ENCODE measurements around the gene WIPF3. TPM values are rescaled to one million over a fixed set of nuclear protein-coding genes. Genes with fewer than 3 reads are reported as not detected.
"Not testable (repeated sequence)": the region's sequence is repeated elsewhere in the genome, so short reads cannot be mapped to it uniquely, and the experiment has no call there.

Gene WIPF3
- total and polyA plus RNA-seq, 5 donors from 2014 or later: not detected

GRCh38 chr7:29885626-29886025 lies 79.3 kb downstream of the WIPF3 start:
- Mint-ChIP-seq H3K27me3 (peaks cover 24% of the 10 kb centered on the region), H3K4me1 (peaks cover 0 to 14% (median 2%) of the 10 kb centered on the region in 4 donors), H3K4me3 (no peak overlapping the region), H3K27ac (no peak overlapping the region), H3K9me3 (peaks cover 0 to 2% (median 0%) of the 10 kb centered on the region in 7 donors), H3K36me3 (no peaks in the 10 kb centered on the region)
- DNase-seq: no peak
- H3K9me3 ChIP-seq (ENCODE audit: control insufficient read depth in 2 of 2, low read length in 2 of 2): no peaks in the 10 kb centered on the region
- H3K27ac ChIP-seq (ENCODE audit: insufficient read depth, low read length, poor library complexity, severe bottlenecking): no peak overlapping the region
- no peaks in the 10 kb centered on the region for H3K27me3 ChIP-seq (ENCODE audit: control insufficient read depth, insufficient read depth, low read length)
- no peaks in the 10 kb centered on the region for H3K4me1 ChIP-seq (ENCODE audit: control insufficient read depth, insufficient read depth, low read length, poor library complexity, severe bottlenecking)
- ATAC-seq (ENCODE audit: low read depth in 2 of 2): no peak
- H3K36me3 ChIP-seq (ENCODE audit: control insufficient read depth, insufficient read depth, low read length): no peaks in the 10 kb centered on the region
- H3K4me3 ChIP-seq (ENCODE audit: low read depth, low read length): no peak overlapping the region

GRCh38 chr7:29886827-29887226 lies 80.5 kb downstream of the WIPF3 start:
- no peaks in the 10 kb centered on the region for H3K36me3 ChIP-seq (ENCODE audit: control insufficient read depth, insufficient read depth, low read length)
- DNase-seq (no peak), ATAC-seq (ENCODE audit: low read depth in 2 of 2) (no peak)
- Mint-ChIP-seq H3K9me3 (peaks cover 0 to 2% (median 0%) of the 10 kb centered on the region in 7 donors), H3K4me1 (peaks cover 0 to 14% (median 2%) of the 10 kb centered on the region in 4 donors), H3K36me3 (no peaks in the 10 kb centered on the region), H3K4me3 (no peak overlapping the region), H3K27me3 (peaks cover 21% of the 10 kb centered on the region), H3K27ac (peak overlapping the region in 1 of 3 donors; percentile 34)
- no peaks in the 10 kb centered on the region for H3K27me3 ChIP-seq (ENCODE audit: control insufficient read depth, insufficient read depth, low read length)
- no peak overlapping the region for H3K4me3 ChIP-seq (ENCODE audit: low read depth, low read length)
- H3K27ac ChIP-seq (ENCODE audit: insufficient read depth, low read length, poor library complexity, severe bottlenecking): no peak overlapping the region
- no peaks in the 10 kb centered on the region for H3K9me3 ChIP-seq (ENCODE audit: control insufficient read depth in 2 of 2, low read length in 2 of 2)
- no peaks in the 10 kb centered on the region for H3K4me1 ChIP-seq (ENCODE audit: control insufficient read depth, insufficient read depth, low read length, poor library complexity, severe bottlenecking)

GRCh38 chr7:29888006-29888405 lies 81.7 kb downstream of the WIPF3 start:
- no peak overlapping the region for H3K27ac Mint-ChIP-seq
- H3K27me3 Mint-ChIP-seq: peaks cover 18% of the 10 kb centered on the region
- H3K9me3 Mint-ChIP-seq: peaks cover 0 to 2% (median 0%) of the 10 kb centered on the region in 7 donors
- ATAC-seq (ENCODE audit: low read depth in 2 of 2) (no peak), DNase-seq (no peak)
- Histone ChIP-seq H3K4me3 (ENCODE audit: low read depth, low read length) (no peak overlapping the region), H3K9me3 (ENCODE audit: control insufficient read depth in 2 of 2, low read length in 2 of 2) (no peaks in the 10 kb centered on the region), H3K27me3 (ENCODE audit: control insufficient read depth, insufficient read depth, low read length) (no peaks in the 10 kb centered on the region), H3K36me3 (ENCODE audit: control insufficient read depth, insufficient read depth, low read length) (no peaks in the 10 kb centered on the region), H3K27ac (ENCODE audit: insufficient read depth, low read length, poor library complexity, severe bottlenecking) (no peak overlapping the region), H3K4me1 (ENCODE audit: control insufficient read depth, insufficient read depth, low read length, poor library complexity, severe bottlenecking) (no peaks in the 10 kb centered on the region)
- peaks cover 0 to 7% (median under 1%) of the 10 kb centered on the region in 4 donors for H3K4me1 Mint-ChIP-seq
- no peak overlapping the region for H3K4me3 Mint-ChIP-seq
- H3K36me3 Mint-ChIP-seq: no peaks in the 10 kb centered on the region

- peaks cover 0 to 3% (median 0%) of the 10 kb centered on the region in 4 donors for H3K4me1 Mint-ChIP-seq
- H3K4me3 ChIP-seq (ENCODE audit: low read depth, low read length): no peak overlapping the region
- H3K27me3 ChIP-seq (ENCODE audit: control insufficient read depth, insufficient read depth, low read length): no peaks in the 10 kb centered on the region
- H3K9me3 Mint-ChIP-seq: peaks cover 0 to 2% (median 0%) of the 10 kb centered on the region in 7 donors
- no peaks in the 10 kb centered on the region for H3K4me1 ChIP-seq (ENCODE audit: control insufficient read depth, insufficient read depth, low read length, poor library complexity, severe bottlenecking)
- H3K4me3 Mint-ChIP-seq: no peak overlapping the region
- H3K36me3 ChIP-seq (ENCODE audit: control insufficient read depth, insufficient read depth, low read length): no peaks in the 10 kb centered on the region
- DNase-seq (no peak), ATAC-seq (ENCODE audit: low read depth in 2 of 2) (no peak)
- no peak overlapping the region for H3K27ac Mint-ChIP-seq
- no peaks in the 10 kb centered on the region for H3K36me3 Mint-ChIP-seq
- peaks cover 14% of the 10 kb centered on the region for H3K27me3 Mint-ChIP-seq
- H3K9me3 ChIP-seq (ENCODE audit: control insufficient read depth in 2 of 2, low read length in 2 of 2): no peaks in the 10 kb centered on the region
- H3K27ac ChIP-seq (ENCODE audit: insufficient read depth, low read length, poor library complexity, severe bottlenecking): no peak overlapping the region
Measured at GRCh38 chr7:29889288-29889687, 83.0 kb downstream of the WIPF3 start.

GRCh38 chr7:29890251-29890650 lies 83.9 kb downstream of the WIPF3 start:
- no peaks in the 10 kb centered on the region for H3K36me3 Mint-ChIP-seq
- H3K27ac ChIP-seq (ENCODE audit: insufficient read depth, low read length, poor library complexity, severe bottlenecking): no peak overlapping the region
- ATAC-seq (ENCODE audit: low read depth in 2 of 2) (no peak), DNase-seq (no peak)
- H3K36me3 ChIP-seq (ENCODE audit: control insufficient read depth, insufficient read depth, low read length): no peaks in the 10 kb centered on the region
- peaks cover 10% of the 10 kb centered on the region for H3K27me3 Mint-ChIP-seq
- no peaks in the 10 kb centered on the region for H3K4me1 ChIP-seq (ENCODE audit: control insufficient read depth, insufficient read depth, low read length, poor library complexity, severe bottlenecking)
- peaks cover 0 to 2% (median 0%) of the 10 kb centered on the region in 7 donors for H3K9me3 Mint-ChIP-seq
- no peak overlapping the region for H3K4me3 ChIP-seq (ENCODE audit: low read depth, low read length)
- no peaks in the 10 kb centered on the region for H3K4me1 Mint-ChIP-seq
- peaks cover under 1% of the 10 kb centered on the region for H3K27me3 ChIP-seq (ENCODE audit: control insufficient read depth, insufficient read depth, low read length)
- no peak overlapping the region for H3K27ac Mint-ChIP-seq
- H3K9me3 ChIP-seq (ENCODE audit: control insufficient read depth in 2 of 2, low read length in 2 of 2): no peaks in the 10 kb centered on the region
- H3K4me3 Mint-ChIP-seq: no peak overlapping the region

GRCh38 chr7:29890786-29891185 lies 84.5 kb downstream of the WIPF3 start:
- not testable (repeated sequence) for H3K4me3 Mint-ChIP-seq; H3K27me3 Mint-ChIP-seq; ATAC-seq (ENCODE audit: low read depth in 2 of 2); H3K4me1 ChIP-seq (ENCODE audit: control insufficient read depth, insufficient read depth, low read length, poor library complexity, severe bottlenecking); H3K27ac ChIP-seq (ENCODE audit: insufficient read depth, low read length, poor library complexity, severe bottlenecking); H3K36me3 ChIP-seq (ENCODE audit: control insufficient read depth, insufficient read depth, low read length); H3K27me3 ChIP-seq (ENCODE audit: control insufficient read depth, insufficient read depth, low read length); H3K9me3 Mint-ChIP-seq; DNase-seq; H3K4me3 ChIP-seq (ENCODE audit: low read depth, low read length); H3K36me3 Mint-ChIP-seq; H3K27ac Mint-ChIP-seq; H3K9me3 ChIP-seq (ENCODE audit: control insufficient read depth in 2 of 2, low read length in 2 of 2); H3K4me1 Mint-ChIP-seq

GRCh38 chr7:29891766-29892165 lies 85.5 kb downstream of the WIPF3 start:
- peaks cover 3% of the 10 kb centered on the region for H3K27me3 ChIP-seq (ENCODE audit: control insufficient read depth, insufficient read depth, low read length)
- H3K36me3 ChIP-seq (ENCODE audit: control insufficient read depth, insufficient read depth, low read length): no peaks in the 10 kb centered on the region
- H3K4me3 ChIP-seq (ENCODE audit: low read depth, low read length): no peak overlapping the region
- no peak overlapping the region for H3K4me3 Mint-ChIP-seq
- H3K27ac ChIP-seq (ENCODE audit: insufficient read depth, low read length, poor library complexity, severe bottlenecking): no peak overlapping the region
- no peaks in the 10 kb centered on the region for H3K9me3 ChIP-seq (ENCODE audit: control insufficient read depth in 2 of 2, low read length in 2 of 2)
- DNase-seq (no peak), ATAC-seq (ENCODE audit: low read depth in 2 of 2) (no peak)
- H3K27me3 Mint-ChIP-seq: peaks cover 5% of the 10 kb centered on the region
- peaks cover 0 to 2% (median 0%) of the 10 kb centered on the region in 7 donors for H3K9me3 Mint-ChIP-seq
- no peaks in the 10 kb centered on the region for H3K4me1 Mint-ChIP-seq
- no peak overlapping the region for H3K27ac Mint-ChIP-seq
- H3K36me3 Mint-ChIP-seq: no peaks in the 10 kb centered on the region
- H3K4me1 ChIP-seq (ENCODE audit: control insufficient read depth, insufficient read depth, low read length, poor library complexity, severe bottlenecking): no peaks in the 10 kb centered on the region

- H3K27me3 Mint-ChIP-seq: no peaks in the 10 kb centered on the region
- H3K9me3 Mint-ChIP-seq: peaks cover 0 to 3% (median 0%) of the 10 kb centered on the region in 7 donors
- Histone ChIP-seq H3K27me3 (ENCODE audit: control insufficient read depth, insufficient read depth, low read length) (peaks cover 3% of the 10 kb centered on the region), H3K9me3 (ENCODE audit: control insufficient read depth in 2 of 2, low read length in 2 of 2) (no peaks in the 10 kb centered on the region), H3K27ac (ENCODE audit: insufficient read depth, low read length, poor library complexity, severe bottlenecking) (no peak overlapping the region), H3K36me3 (ENCODE audit: control insufficient read depth, insufficient read depth, low read length) (no peaks in the 10 kb centered on the region), H3K4me1 (ENCODE audit: control insufficient read depth, insufficient read depth, low read length, poor library complexity, severe bottlenecking) (no peaks in the 10 kb centered on the region), H3K4me3 (ENCODE audit: low read depth, low read length) (no peak overlapping the region)
- no peak overlapping the region for H3K4me3 Mint-ChIP-seq
- no peak overlapping the region for H3K27ac Mint-ChIP-seq
- H3K4me1 Mint-ChIP-seq: no peaks in the 10 kb centered on the region
- ATAC-seq (ENCODE audit: low read depth in 2 of 2) (no peak), DNase-seq (no peak)
- H3K36me3 Mint-ChIP-seq: no peaks in the 10 kb centered on the region
Measured at GRCh38 chr7:29892231-29892630, 85.9 kb downstream of the WIPF3 start.

All from CD4-positive, CD25-positive, alpha-beta regulatory T cell (primary cell).